Measurements from ENCODE around the gene NPIPA1.
"Not testable (repeated sequence)": the region's sequence is repeated elsewhere in the genome, so short reads cannot be mapped to it uniquely, and the experiment has no call there.

The NPIPA1 gene

DNA sequence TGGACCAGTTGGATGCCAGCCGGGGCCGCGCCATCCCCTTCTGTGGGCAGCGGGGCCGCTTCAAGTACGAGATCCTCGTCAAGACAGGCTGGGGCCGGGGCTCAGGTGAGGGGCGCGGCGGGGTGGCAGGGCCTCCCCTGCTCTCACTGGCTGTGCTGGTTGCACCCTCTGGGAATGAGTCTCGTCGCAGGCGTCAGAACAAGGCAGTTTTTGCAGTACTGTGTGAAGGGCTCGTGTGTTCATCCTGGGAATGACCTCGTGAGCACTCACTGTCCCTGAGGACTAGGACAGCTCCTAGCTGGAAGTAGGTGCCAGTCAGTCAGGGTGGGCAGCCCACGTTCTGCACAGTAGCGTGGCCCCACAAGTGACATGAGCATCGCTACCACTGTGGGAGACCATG, 6.3 kb upstream of the NPIPA1 start:
- FAIRE-seq: not testable (repeated sequence)

GRCh38 chr16:14932581-14933375, 4.5 kb upstream of the NPIPA1 start:
- not testable (repeated sequence) for FAIRE-seq

- not testable (repeated sequence) for FAIRE-seq
Observed at GRCh38 chr16:14937994-14938393, 751 bp downstream of the NPIPA1 start.

DNA sequence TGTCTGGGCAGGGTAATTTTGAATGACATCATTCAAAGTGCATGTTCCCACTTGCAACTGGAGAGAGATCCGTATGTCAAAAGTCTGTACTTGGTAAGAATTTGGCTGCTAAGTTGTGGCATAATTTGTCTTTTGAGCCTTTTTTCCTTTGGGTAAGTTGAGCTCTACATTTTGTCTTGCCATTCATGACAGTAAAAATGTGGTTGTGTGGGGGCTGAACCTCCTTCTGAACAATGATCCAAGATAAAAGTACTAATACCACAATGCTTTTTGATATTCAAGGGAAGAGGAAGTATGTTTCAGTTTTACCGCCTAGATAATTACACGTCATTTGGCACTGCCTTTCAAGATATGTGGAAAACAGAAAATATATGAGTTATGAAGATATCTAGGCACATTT, 5.4 kb downstream of the NPIPA1 start:
- not testable (repeated sequence) for FAIRE-seq

GRCh38 chr16:14955546-14956231, 18.4 kb downstream of the NPIPA1 start:
- FAIRE-seq: no peak

DNA sequence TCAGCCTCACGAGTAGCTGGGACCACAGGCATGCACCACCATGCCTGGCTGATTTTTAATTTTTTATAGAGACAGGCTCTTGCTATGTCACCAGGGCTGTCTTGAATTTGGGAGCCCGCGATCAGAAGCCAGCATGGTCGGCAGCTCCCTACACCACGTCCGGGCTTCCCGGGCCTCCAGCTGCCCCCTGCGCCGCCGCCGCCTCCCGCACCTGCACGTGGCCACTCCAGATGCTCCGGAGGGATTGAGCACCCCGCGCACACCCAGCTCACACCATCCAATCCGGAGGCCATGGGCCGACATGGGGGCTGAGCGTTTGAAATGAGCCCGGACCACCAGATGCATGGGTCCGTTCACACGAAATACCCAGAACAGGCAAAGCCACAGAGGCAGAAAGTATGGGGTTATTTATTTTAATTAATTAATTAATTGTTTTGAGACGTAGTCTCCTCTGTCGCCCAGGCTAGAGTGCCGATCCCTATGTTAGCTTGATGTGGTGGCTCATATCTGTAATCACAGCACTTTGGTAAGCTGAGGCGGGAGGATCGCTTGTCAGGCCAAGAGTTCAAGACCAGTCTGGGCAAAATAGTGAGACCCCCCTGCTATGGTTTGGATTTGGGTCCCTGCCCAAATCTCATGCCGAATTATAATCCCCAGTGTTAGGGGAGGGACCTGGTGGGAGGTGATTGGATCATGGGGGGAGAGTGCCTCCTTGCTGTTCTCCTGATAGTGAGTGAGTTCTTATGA, 20.5 kb downstream of the NPIPA1 start:
- FAIRE-seq: no peak

- FAIRE-seq: no peak
Observed at GRCh38 chr16:14958323-14958600, 21.0 kb downstream of the NPIPA1 start.

DNA sequence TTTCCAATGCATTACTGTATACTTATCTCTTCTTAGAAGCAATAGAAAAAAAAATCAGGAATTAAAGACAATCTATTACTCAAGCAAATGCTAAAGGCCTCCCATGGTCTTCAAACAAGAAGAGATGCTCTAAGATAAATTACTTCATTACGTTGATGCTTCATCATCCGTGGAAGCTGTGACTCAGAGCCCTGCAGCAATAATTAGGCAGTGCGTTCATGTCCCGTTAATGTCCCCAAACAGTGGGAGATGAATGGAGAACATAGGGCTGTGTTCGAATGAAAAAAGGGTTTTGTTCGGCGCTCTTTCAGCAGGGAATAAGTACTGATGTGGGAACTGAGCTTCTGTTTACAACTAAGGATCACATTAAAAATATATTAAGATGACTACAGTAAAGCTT, 21.7 kb downstream of the NPIPA1 start:
- no peak for FAIRE-seq

DNA sequence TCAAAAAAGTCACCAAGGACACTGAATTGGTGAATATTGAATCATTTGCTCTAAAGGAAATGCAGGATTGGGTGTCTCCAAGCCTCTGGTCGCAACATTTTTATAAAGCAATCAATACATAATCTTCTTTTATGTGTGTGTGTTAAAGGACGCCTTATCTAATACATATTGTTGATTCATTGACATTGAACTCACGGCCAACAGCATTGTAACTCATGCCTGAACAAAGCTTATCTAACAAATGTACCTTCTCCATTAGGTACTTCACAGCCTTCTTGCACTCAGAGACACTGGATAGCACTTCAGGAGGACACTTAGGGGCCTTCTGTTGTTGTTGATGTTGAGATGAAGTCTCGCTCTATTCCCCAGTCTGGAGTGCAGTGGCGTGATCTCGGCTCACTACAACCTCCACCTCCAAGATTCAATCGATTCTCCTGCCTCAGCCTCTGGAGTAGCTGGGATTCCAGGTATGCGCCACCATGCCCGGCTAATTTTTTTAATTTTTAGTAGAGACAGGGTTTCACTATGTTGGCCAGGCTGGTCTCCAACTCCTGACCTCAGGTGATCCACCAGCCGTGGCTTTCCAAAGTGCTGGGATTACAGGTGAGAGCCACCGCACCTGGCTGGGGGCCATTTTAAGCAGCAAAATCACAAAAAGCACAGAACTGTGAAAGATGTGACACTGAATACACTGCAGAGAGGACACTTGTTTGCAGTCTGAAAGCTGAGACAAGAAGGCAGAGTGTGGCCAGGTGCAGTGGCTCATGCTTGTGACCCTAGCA, 24.4 kb downstream of the NPIPA1 start:
- no peak for FAIRE-seq

GRCh38 chr16:14963281-14964173, 26.3 kb downstream of the NPIPA1 start:
- FAIRE-seq: no peak

DNA sequence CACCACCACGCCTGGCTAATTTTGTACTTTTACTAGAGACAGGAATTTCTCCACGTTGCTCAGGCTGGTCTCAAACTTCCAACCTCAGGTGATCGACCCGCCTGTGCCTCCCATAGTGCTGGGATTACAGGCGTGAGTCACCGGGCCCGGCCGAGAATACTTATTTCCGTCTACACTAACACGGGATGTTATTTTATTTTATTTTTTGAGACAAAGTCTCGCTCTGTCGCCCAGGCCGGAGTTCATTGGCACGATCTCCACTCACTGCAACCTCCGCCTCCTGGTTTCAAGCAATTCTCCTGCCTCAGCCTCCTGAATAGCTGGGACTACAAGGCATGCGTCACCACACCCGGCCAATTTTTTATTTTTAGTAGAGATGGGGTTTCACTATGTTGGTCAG, 28.1 kb downstream of the NPIPA1 start:
- FAIRE-seq: no peak

GRCh38 chr16:14969795-14970194, 32.6 kb downstream of the NPIPA1 start:
- not testable (repeated sequence) for FAIRE-seq

DNA sequence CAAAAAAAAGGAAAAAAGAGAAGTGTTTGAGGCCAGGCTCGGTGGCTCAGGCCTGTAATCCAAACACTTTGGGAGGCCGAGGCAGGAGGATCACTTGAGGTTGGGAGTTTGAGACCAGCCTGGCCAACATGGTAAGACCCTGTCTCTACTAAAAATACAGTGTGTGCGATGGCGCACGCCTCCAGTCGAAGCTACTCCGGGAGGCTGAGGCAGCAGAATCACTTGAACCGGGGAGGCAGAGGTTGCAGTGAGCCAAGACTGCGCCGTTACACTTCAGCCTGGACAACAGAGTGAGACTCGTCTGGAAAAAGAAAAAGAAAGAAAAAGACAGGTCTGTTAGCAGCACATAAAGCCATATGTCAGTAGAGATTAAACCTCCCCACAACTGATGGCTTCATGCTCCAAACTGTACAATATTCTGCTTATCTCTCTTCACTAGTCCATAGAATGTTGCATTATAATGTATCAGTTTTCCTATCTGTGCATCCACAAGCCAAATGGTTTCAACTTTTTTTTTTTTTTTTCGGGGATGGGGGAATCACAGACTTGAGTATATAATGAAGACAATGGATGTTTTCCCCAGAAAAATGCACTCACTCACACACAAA, 34.5 kb downstream of the NPIPA1 start:
- FAIRE-seq: not testable (repeated sequence)

- not testable (repeated sequence) for FAIRE-seq
Observed at GRCh38 chr16:14973785-14974322, 36.6 kb downstream of the NPIPA1 start.

- not testable (repeated sequence) for FAIRE-seq
Observed at GRCh38 chr16:14974331-14974655, 37.0 kb downstream of the NPIPA1 start.

- not testable (repeated sequence) for FAIRE-seq
Observed at GRCh38 chr16:14974656-14975417, 37.6 kb downstream of the NPIPA1 start, which contains the start of gene PDXDC1. PDXDC1 (plus strand) TSS chr16:14975026; CDS start chr16:14975200, 174 bp downstream.

DNA sequence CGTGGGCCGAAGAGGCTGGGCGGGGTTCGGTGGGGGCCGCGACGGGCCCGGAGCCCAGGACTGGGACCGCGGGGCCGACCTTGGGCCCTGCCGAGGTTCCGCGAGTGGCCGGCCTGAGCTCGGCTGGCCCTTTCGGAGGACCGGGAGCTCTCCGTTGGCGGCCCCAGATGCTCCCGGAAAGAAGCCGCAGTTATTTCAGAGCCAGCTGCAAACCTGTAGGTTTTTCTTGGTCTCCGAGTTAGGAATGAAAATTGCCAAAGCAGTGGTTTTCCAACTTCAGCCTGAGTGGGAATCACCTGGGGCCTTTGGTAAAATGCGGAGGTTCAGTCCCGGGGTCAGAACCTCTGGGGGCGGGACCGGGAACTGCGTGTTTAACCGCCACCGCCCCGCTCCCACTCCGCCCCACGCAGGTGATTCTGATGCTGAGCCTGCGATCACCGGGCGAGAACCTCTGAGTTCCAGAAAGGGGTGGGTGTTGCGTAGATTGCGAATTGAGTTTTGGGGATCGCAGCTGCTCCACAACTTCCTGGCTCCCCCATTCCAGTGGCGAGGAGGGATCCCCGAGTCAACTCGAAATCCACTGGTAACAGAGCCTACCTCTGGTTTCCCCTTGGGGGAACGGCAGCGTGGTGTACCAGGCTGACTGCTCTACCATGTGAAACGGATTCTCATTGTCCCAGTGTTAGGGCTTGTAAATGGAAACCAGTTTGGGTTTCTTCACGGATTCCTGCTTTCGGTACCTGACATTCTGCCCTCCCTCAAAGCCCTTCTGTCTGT, 38.4 kb downstream of the NPIPA1 start:
- FAIRE-seq: not testable (repeated sequence)

DNA sequence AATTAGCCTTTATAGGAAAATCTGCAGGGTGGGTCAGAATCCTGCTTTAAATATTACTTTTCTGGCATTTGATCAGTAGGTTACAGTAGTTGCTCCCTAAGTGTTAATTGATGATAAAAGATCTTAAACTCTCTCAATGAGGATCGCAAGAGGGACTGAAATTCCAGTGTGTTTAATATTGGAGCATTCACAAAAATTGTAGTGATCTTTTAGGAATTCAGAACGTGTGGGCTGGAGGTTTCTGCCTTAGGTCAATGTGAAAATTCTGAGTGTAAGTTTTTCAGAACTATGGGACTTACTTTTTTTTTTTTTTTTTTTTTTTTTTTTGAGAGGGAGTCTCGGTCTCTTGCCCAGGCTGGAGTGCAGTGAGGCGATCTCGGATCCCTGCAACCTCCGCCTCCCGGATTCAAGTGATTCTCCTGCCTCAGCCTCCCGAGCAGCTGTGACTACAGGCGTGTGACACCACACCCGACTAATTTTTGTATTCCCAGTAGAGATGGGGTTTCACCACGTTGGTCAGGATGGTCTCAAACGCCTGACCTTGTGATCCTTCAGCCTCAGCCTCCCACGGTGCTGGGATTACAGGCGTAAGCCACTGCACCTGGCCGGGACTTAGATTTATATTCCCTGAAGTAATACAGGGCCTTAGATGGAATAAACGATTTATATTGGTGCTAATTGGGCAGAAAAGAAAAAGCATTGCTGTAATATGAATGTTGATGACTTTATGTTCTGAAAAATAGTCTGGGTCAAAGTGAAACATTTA, 39.9 kb downstream of the NPIPA1 start:
- FAIRE-seq: not testable (repeated sequence)

DNA sequence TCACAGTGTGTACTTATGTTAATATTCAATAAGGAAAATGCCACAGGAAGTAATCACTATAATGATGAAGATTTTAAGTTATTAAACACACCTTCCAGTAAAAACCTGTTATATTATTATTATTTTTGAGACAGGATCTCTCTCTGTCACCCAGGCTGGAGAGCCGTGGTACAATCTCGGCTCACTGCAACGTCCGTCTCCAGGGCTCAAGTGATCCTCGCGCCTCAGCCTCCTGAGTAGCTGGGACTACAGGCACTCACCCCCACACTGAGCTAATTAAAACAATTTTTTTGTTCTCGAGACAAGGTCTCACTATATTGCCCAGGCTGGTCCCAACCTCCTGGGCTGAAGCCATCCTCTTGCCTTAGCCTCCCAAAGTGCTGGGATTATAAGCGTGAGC, 41.0 kb downstream of the NPIPA1 start:
- FAIRE-seq: not testable (repeated sequence)
